AG04449 (cell line): ENCODE measurements around the gene BRIX1.

Experiments used
- CTCF ChIA-PET: fragments of 350-600 bp; formaldehyde crosslinking; extraction: SDS; loops from one replicate; lab custom pipeline; 2021; ENCODE audit warnings: antibody characterized with exemption; lab: Yijun Ruan, JAX
- POLR2A ChIA-PET: fragments of 400-600, 350-600 bp; formaldehyde crosslinking; extraction: SDS; loops from one replicate; lab custom pipeline; 2020; ENCODE audit warnings: antibody characterized with exemption, inconsistent platforms; lab: Yijun Ruan, JAX
- DNase-seq: peaks from one replicate; pipeline ENCODE4 v3.0.0-alpha.2; 2010; ENCODE audit warnings: low read depth, low spot score
- H3K4me3 ChIP-seq: 2 replicates; pipeline ENCODE4 v1.5.1; 2011; ENCODE audit warnings: low read depth, mild to moderate bottlenecking, control low read depth, low read length
- CTCF ChIP-seq: IDR thresholded peaks from one replicate; pipeline ENCODE4 v1.5.1; 2011; ENCODE audit warnings: mild to moderate bottlenecking, moderate library complexity, low read length, control low read depth, inconsistent platforms; ENCODE audit not compliant: insufficient read depth; ENCODE audit errors: missing control alignments

Gene BRIX1

GRCh38 chr5:34926318-34926888, 10.9 kb downstream of the BRIX1 start:
- POLR2A ChIA-PET, result no interaction called here
- no peak for DNase-seq
- no peak overlapping the region for H3K4me3 ChIP-seq
- TF ChIP-seq CTCF, result no peak
- CTCF ChIA-PET, result no interaction called here

GRCh38 chr5:34927785-34928184, 12.3 kb downstream of the BRIX1 start:
- TF ChIP-seq CTCF, result no peak
- ChIA-PET POLR2A (interaction anchor here (1.5 kb wide), 1 partner anchor 12 kb away, joined by 14 read pairs; the partner anchor contains the start of genes BRIX1 and RAD1), CTCF (no interaction called here)
- H3K4me3 ChIP-seq, result no peak overlapping the region
- DNase-seq, result no peak

GRCh38 chr5:34928267-34928666, 12.8 kb downstream of the BRIX1 start:
- H3K4me3 ChIP-seq, result no peak overlapping the region
- POLR2A ChIA-PET, result interaction anchor here (1.5 kb wide), 1 partner anchor 12 kb away, joined by 14 read pairs; the partner anchor contains the start of genes BRIX1 and RAD1
- DNase-seq, result no peak
- TF ChIP-seq CTCF, result no peak
- CTCF ChIA-PET, result interaction anchor here (1.6 to 2.5 kb wide), 3 partner anchors 12 to 442 kb away, joined by 3 to 15 read pairs (median 9); partner anchors contain the start of genes BRIX1 and RAD1

- peak within 1 kb of the TSS; percentile 91 for H3K4me3 ChIP-seq
- ChIA-PET CTCF (interaction anchor here (1.0 to 2.5 kb wide), 4 partner anchors 11 to 443 kb away, joined by 3 to 15 read pairs (median 6); partner anchors contain the start of genes BRIX1 and RAD1), POLR2A (interaction anchor here (0.7 to 2.1 kb wide), 6 partner anchors 10 to 106 kb away, joined by 3 to 14 read pairs (median 4); partner anchors contain the start of genes BRIX1 and RAD1)
- DNase-seq, result peak; percentile 66
- TF ChIP-seq CTCF, result no peak
These were observed 13.7 kb downstream of the BRIX1 start, which contains the start of gene DNAJC21 for GRCh38 chr5:34929134-34929719. TSS of gene DNAJC21 (plus strand) at chr5:34929559. CDS start at chr5:34929820, 261 bp downstream.

- TF ChIP-seq CTCF, result no peak
- H3K4me3 ChIP-seq, result peak overlapping the region; percentile 91
- ChIA-PET CTCF (interaction anchor here (0.9 to 2.5 kb wide), 6 partner anchors 9 to 444 kb away, joined by 3 to 15 read pairs (median 3); partner anchors contain the start of genes BRIX1 and RAD1), POLR2A (interaction anchor here (0.7 to 2.1 kb wide), 6 partner anchors 9 to 107 kb away, joined by 3 to 8 read pairs (median 3); partner anchors contain the start of genes BRIX1 and RAD1)
- no peak for DNase-seq
These were observed 14.4 kb downstream of the BRIX1 start for GRCh38 chr5:34929720-34930461.

- POLR2A ChIA-PET, result interaction anchor here (1.1 to 2.1 kb wide), 4 partner anchors 8 to 107 kb away, joined by 3 to 8 read pairs (median 4); partner anchors contain the start of genes BRIX1 and RAD1
- H3K4me3 ChIP-seq, result peak overlapping the region; percentile 91
- no peak for DNase-seq
- CTCF ChIA-PET, result interaction anchor here (0.9 to 2.5 kb wide), 5 partner anchors 8 to 444 kb away, joined by 3 to 15 read pairs (median 3); partner anchors contain the start of genes BRIX1 and RAD1
- no peak for TF ChIP-seq CTCF
These were observed 14.9 kb downstream of the BRIX1 start for GRCh38 chr5:34930462-34930844.
